ENCODE measurements around the gene BMX.

The BMX gene

DNA sequence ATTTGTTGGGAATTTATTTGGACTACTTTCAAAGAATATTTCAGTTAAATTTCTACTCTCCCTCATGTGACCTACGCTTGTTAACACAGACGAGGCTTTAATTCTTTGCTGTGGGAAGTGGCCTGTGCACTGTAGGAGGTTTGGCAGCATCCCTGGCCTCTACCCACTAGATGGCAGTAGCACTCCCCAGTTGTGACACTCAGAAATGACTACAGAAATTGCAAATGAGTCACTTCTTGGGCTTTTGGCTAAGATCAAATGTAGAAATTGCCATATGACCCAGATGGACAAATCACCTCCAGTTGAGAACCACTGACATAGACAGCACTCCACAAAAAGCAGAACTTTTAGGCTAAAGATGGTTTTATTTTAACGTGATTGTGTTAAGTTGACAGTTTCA is 29.6 kb upstream of the BMX start:
- H3K4me3 ChIP-seq (ENCODE audit: low read length), result no peak overlapping the region
- TF ChIP-seq, protein P1, sequence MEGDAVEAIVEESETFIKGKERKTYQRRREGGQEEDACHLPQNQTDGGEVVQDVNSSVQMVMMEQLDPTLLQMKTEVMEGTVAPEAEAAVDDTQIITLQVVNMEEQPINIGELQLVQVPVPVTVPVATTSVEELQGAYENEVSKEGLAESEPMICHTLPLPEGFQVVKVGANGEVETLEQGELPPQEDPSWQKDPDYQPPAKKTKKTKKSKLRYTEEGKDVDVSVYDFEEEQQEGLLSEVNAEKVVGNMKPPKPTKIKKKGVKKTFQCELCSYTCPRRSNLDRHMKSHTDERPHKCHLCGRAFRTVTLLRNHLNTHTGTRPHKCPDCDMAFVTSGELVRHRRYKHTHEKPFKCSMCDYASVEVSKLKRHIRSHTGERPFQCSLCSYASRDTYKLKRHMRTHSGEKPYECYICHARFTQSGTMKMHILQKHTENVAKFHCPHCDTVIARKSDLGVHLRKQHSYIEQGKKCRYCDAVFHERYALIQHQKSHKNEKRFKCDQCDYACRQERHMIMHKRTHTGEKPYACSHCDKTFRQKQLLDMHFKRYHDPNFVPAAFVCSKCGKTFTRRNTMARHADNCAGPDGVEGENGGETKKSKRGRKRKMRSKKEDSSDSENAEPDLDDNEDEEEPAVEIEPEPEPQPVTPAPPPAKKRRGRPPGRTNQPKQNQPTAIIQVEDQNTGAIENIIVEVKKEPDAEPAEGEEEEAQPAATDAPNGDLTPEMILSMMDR (conservative IDR thresholded peaks at IDR 0.05; ENCODE audit: low read depth, low read length), result peak; percentile 91
- peak; percentile 35 for DNase-seq (ENCODE audit: low read depth)

DNA sequence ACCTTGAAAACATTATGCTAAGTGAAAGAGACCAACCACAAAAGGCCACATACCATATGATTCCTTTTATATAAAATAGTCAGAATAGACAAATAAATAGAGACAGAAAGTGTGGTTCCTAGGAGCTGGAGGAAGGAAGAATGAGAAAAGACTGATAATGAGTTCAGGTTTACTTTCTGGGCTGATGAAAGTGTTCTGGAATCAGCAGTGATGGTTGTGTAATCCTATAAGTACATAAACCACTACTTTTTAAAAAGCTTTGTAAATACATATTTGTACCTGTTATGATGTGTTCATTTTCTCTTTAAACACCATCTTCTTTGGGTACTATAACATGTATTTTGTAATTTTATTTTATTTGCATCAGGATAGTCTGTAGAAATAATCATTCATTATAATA is 28.1 kb upstream of the BMX start:
- DNase-seq (ENCODE audit: low read depth), result no peak
- TF ChIP-seq, protein P1 (conservative IDR thresholded peaks at IDR 0.05; ENCODE audit: low read depth, low read length), result no peak
- H3K4me3 ChIP-seq (ENCODE audit: low read length), result no peak overlapping the region

DNA sequence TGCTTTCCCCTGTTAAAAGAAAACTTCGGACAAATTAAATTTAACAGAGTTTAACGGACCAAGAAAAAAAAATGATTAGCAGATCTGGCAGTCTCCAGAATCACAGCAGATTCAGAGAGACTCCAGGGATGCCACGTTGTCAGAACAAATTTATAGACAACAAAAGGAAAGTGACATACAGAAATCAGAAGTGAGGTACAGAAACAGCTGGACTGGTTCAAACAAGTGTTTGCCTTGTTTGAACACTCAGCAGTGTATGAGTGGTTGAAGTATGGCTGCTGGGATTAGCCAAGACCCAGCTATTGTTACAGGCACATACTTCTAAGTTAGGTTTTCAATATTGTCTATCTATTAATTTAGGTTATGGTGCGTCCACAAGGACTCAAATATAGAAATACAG is 26.6 kb upstream of the BMX start:
- TF ChIP-seq, protein P1 (conservative IDR thresholded peaks at IDR 0.05; ENCODE audit: low read depth, low read length), result no peak
- no peak for DNase-seq (ENCODE audit: low read depth)
- H3K4me3 ChIP-seq (ENCODE audit: low read length), result no peak overlapping the region

DNA sequence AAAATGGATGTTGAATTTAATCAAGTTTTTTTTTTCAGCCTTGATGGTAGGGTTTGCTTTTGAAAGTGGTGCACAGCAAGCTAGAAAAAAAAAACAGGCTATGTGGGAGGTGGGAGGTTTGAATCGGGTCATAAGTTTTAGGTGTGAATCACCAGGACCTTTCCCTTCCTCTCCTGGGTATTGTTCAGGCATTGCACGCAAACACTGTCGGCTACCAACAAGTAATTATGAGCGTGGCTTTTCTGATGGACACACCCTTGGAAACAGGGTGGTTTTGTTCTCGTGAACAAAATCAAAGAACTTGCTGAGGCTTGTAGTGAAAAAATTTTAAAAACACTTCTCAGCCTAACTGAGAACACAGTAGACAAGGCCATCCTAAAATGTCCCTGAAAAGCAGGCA is 25.6 kb upstream of the BMX start:
- no peak for DNase-seq (ENCODE audit: low read depth)

DNA sequence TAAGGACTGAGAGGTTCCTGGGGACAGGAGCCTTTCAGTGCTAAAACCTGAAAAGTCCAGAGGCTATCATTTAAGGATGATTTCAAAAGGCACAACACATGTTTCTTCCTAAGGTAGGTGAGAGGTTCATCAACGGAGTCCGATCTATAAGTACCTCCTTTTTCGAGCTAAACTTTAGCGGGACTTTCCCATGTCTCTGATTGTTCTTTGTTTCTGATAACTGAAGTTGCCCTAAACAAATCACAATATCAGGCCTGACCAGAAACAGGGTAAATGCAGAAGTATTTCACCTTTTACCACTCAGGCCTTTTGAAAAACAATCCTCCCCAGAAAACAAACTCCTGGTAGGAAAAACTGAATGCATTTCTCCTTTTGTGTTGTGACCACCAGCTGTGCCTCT is 25.1 kb upstream of the BMX start:
- DNase-seq (ENCODE audit: low read depth), result no peak
- TF ChIP-seq, protein P1 (conservative IDR thresholded peaks at IDR 0.05; ENCODE audit: low read depth, low read length), result no peak
- no peak overlapping the region for H3K4me3 ChIP-seq (ENCODE audit: low read length)

More for the DNA sequence above, 25.6 kb upstream of the BMX start:
- H3K4me3 ChIP-seq (ENCODE audit: low read length), result no peak overlapping the region
- TF ChIP-seq, protein P1 (conservative IDR thresholded peaks at IDR 0.05; ENCODE audit: low read depth, low read length), result no peak

DNA sequence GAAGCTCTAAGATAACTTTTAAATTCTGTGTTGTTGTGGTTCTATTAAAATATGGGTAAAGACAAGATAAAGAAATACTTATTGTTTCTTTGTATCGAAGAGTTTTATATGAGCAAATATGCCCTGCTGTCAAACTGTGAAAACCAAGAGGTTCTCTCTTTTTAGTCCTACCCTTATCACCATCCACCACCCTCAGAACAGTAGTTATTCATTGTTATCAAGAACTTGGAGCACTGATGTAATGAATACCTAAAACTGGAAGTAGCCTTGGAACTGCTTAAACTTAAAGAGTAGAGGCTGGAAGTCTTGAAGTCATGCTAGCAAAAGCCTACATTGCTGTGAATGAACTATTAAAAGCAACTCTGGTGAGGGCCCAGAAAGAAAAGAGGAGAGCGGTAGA is 16.7 kb upstream of the BMX start:
- no peak for DNase-seq (ENCODE audit: low read depth)
- TF ChIP-seq, protein P1 (conservative IDR thresholded peaks at IDR 0.05; ENCODE audit: low read depth, low read length), result no peak
- no peak overlapping the region for H3K4me3 ChIP-seq (ENCODE audit: low read length)

DNA sequence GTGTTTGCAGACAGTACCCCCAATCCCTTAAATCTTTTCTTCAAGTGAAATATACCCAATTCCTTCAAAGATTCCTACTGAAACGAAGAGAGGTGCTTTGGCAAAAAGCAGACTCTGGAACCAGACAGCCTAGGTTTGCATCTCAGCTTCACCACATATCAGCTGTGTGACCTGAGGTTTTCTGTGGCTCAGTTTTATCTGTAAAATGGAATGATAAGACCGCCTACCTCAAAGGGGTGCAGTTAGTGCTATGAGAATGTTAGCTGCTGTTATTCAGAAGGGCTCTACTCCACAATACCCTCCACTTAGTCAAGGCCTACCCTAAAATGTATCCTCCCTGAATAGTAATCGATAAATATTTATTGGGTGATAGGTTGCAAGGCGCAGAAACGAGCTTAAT is 8.1 kb upstream of the BMX start:
- DNase-seq (ENCODE audit: low read depth), result no peak
- TF ChIP-seq, protein P1 (conservative IDR thresholded peaks at IDR 0.05; ENCODE audit: low read depth, low read length), result no peak
- peak overlapping the region; percentile 63 for H3K4me3 ChIP-seq (ENCODE audit: low read length)

Data from retinal pigment epithelial cell (primary cell).